Lung (tissue), 12 donors: ENCODE measurements around the gene YRDC. TPM values are rescaled to one million over a fixed set of nuclear protein-coding genes. Genes with fewer than 3 reads are reported as not detected.

Source experiments
- ATAC-seq: fragments of 200-7000 bp; cut with Tn5 transposase; one replicate; pipeline ENCODE4 v1.9.1; 2020; ENCODE audit warnings: moderate number of reproducible peaks; ENCODE audit not compliant: insufficient read depth, low FRiP score
- DNase-seq, 3 donors: peaks; one replicate each; pipeline ENCODE4 v3.0.0-alpha.2; 2013 to 2017
- H3K27ac ChIP-seq, 2 donors: one replicate each; pipeline ENCODE4 v1.5.1; 2013; ENCODE audit warnings: mild to moderate bottlenecking in 2 of 2, moderate library complexity in 2 of 2, control low read depth in 1 of 2, inconsistent platforms in 1 of 2, low read depth in 1 of 2, low read length in 1 of 2
- H3K27me3 ChIP-seq, 3 donors: one replicate each; pipeline ENCODE4 v1.5.1; 2013; ENCODE audit warnings: low read length in 2 of 3; ENCODE audit not compliant: control insufficient read depth in 3 of 3, insufficient read depth in 3 of 3
- H3K36me3 ChIP-seq, 4 donors: one replicate each; pipeline ENCODE4 v1.5.1; 2013; ENCODE audit warnings: low read length in 4 of 4, mild to moderate bottlenecking in 1 of 4, moderate library complexity in 1 of 4; ENCODE audit not compliant: control insufficient read depth in 4 of 4, insufficient read depth in 4 of 4
- H3K4me1 ChIP-seq, 5 donors: one replicate each; pipeline ENCODE4 v1.5.1; 2013; ENCODE audit warnings: low read length in 5 of 5, mild to moderate bottlenecking in 2 of 5, moderate library complexity in 1 of 5; ENCODE audit not compliant: control insufficient read depth in 5 of 5, insufficient read depth in 5 of 5
- H3K4me3 ChIP-seq: one replicate; pipeline ENCODE4 v1.5.1; 2013; ENCODE audit warnings: mild to moderate bottlenecking, control low read depth, moderate library complexity
- H3K9ac ChIP-seq, 2 donors: one replicate each; pipeline ENCODE4 v1.5.1; 2013; ENCODE audit warnings: low read length in 2 of 2, control low read depth in 1 of 2; ENCODE audit not compliant: insufficient read depth in 1 of 2
- H3K9me3 ChIP-seq, 4 donors: one replicate each; pipeline ENCODE4 v1.5.1; 2013; ENCODE audit warnings: low read length in 3 of 4, mild to moderate bottlenecking in 1 of 4, moderate library complexity in 1 of 4; ENCODE audit not compliant: control insufficient read depth in 4 of 4, insufficient read depth in 3 of 4
- WGBS, 2 donors: extraction: QIAGEN DNeasy Blood & Tissue Kit; methylation state at CpG; one replicate each; pipeline ENCODE4 v1.1.7; 2013; 5-methylcytosine and 5-hydroxymethylcytosine counted together
- polyA plus RNA-seq, 2 donors: library from polyadenylated mRNA; stranded (reverse); fragments of 200-250 nt; gene quantifications; one replicate each; pipeline ENCODE4 v1.2.1, GENCODE V29; 2013
- total RNA-seq, 2 donors: library from RNA; depleted of rRNA in 1 of 2; stranded (reverse); fragments of >200 nt in 1 of 2; gene quantifications; one replicate each; pipeline ENCODE4 v1.2.1, GENCODE V29; 2014 to 2021
- TF ChIP-seq, protein P1 (sequence below): IDR thresholded peaks from 2 replicates; pipeline ENCODE4 v1.5.1; 2012; ENCODE audit warnings: mild to moderate bottlenecking; ENCODE audit errors: control extremely low read depth, extremely low read depth
- donor health status: control.
- donor health status: control.
- donor health status: Bipolar disorder and iron deficiency.
- donor health status: healthy.
- donor health status: DM: yes; HTN: yes; CAD: no.

The YRDC gene
- total and polyA plus RNA-seq, 4 donors: 9.5 to 26.2 (median 15.1) TPM

DNA sequence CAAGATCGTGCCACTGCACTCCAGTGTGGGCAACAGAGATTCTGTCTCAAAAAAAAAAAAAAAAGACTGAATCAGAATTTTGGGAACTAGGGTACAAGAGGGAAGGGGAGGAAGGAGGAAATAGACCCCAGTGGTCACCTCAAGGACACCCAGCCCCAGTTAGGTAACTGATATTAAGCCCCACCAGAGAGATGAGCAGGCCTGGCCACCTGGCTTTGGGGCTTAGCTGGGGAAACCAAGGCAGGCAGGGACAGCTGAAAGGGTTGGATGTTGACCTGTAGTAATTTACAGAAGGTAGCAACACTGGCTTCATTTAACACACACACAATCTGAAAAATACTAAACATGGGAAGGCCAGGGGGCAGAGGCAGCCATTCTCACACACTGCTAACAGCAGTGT lies 5.6 kb downstream of the YRDC start:
- Histone ChIP-seq H3K36me3 (peaks cover 20 to 50% (median 28%) of the 10 kb centered on the region in 4 donors), H3K27ac (no peak overlapping the region), H3K9ac (no peak overlapping the region), H3K27me3 (no peaks in the 10 kb centered on the region), H3K4me1 (peaks cover 0 to 10% (median 4%) of the 10 kb centered on the region in 5 donors), H3K4me3 (no peak overlapping the region), H3K9me3 (no peaks in the 10 kb centered on the region)
- WGBS, 2 donors: 86 to 92% methylated on average over 1 of the region's 1 CpG
- DNase-seq (no peak), ATAC-seq (no peak)
- TF ChIP-seq, protein P1, sequence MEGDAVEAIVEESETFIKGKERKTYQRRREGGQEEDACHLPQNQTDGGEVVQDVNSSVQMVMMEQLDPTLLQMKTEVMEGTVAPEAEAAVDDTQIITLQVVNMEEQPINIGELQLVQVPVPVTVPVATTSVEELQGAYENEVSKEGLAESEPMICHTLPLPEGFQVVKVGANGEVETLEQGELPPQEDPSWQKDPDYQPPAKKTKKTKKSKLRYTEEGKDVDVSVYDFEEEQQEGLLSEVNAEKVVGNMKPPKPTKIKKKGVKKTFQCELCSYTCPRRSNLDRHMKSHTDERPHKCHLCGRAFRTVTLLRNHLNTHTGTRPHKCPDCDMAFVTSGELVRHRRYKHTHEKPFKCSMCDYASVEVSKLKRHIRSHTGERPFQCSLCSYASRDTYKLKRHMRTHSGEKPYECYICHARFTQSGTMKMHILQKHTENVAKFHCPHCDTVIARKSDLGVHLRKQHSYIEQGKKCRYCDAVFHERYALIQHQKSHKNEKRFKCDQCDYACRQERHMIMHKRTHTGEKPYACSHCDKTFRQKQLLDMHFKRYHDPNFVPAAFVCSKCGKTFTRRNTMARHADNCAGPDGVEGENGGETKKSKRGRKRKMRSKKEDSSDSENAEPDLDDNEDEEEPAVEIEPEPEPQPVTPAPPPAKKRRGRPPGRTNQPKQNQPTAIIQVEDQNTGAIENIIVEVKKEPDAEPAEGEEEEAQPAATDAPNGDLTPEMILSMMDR: no peak

DNA sequence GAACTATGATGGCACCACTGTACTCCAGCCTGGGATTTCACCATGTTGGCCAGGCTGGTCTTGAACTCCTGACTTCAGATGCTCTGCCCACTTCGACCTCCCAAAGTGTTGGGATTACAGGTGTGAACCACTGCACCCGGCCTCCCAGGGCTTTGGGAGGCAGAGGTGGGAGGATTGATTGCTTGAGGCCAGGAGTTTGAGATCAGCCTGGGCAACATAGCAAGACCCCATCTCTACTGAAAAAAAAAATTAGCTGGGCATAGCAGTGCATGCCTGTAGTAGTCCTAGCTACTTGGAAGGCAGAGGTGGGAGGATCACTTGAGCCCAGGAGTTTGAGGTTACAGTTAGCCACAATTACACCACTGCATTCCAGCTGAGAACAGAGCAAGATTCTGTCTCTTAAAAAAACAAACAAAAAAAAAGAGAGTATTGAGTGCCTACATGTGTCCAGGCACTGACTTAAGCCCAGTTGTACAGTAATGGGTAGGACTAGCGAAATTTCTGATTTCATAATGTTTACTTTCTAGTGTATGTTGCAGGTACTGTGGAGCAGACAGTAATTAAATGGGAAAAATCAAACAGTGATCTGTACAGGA lies 10.2 kb downstream of the YRDC start:
- WGBS, 2 donors: 89 to 91% methylated on average over 3 of the region's 3 CpGs
- H3K36me3 ChIP-seq: peaks cover 3 to 23% (median 6%) of the 10 kb centered on the region in 4 donors
- DNase-seq: no peak
- no peak overlapping the region for H3K9ac ChIP-seq
- no peak for ATAC-seq
- no peaks in the 10 kb centered on the region for H3K9me3 ChIP-seq
- H3K27ac ChIP-seq: no peak overlapping the region
- TF ChIP-seq, protein P1: no peak
- H3K4me3 ChIP-seq: no peak overlapping the region
- peaks cover 0 to 7% (median 4%) of the 10 kb centered on the region in 3 donors for H3K27me3 ChIP-seq
- H3K4me1 ChIP-seq: peaks cover 0 to 20% (median 0%) of the 10 kb centered on the region in 5 donors

- Histone ChIP-seq H3K27me3 (peaks cover 0 to 15% (median 14%) of the 10 kb centered on the region in 3 donors), H3K4me3 (no peak overlapping the region)
- ATAC-seq: no peak
Observed at GRCh38 chr1:37795340-37796125, 12.5 kb downstream of the YRDC start.

More at GRCh38 chr1:37795340-37796125, 12.5 kb downstream of the YRDC start:
- H3K4me1 ChIP-seq: peaks cover 0 to 20% (median 0%) of the 10 kb centered on the region in 5 donors
- H3K36me3 ChIP-seq: peaks cover 0 to 15% (median 0%) of the 10 kb centered on the region in 4 donors
- peak; percentile 64 to 78 (median 76) for DNase-seq
- 26 to 28% methylated on average over 22 of the region's 22 CpGs for WGBS, 2 donors
- H3K9ac ChIP-seq: no peak overlapping the region
- no peaks in the 10 kb centered on the region for H3K9me3 ChIP-seq
- TF ChIP-seq, protein P1: no peak
- H3K27ac ChIP-seq: no peak overlapping the region
